ENCODE results near the gene RTKN2.

GRCh38 chr10:62243647-62243997 lies 25.0 kb downstream of the RTKN2 start:
- no peak for TF ChIP-seq CTCF (IDR thresholded peaks at IDR 0.05)
- no peak for TF ChIP-seq POLR2A (IDR thresholded peaks at IDR 0.05)
